GM12878 (cell line): Measurements from ENCODE around the gene ZNF621. TPM values are rescaled to one million over a fixed set of nuclear protein-coding genes. Genes with fewer than 3 reads are reported as not detected.

Source experiments
- CREM ChIP-seq: IDR thresholded peaks from 2 replicates; pipeline ENCODE4 v1.6.1; 2014; ENCODE audit warnings: antibody characterized with exemption, low read depth
- IKZF2 ChIP-seq, 2 experiments: fragments of 450-650 bp; IDR thresholded peaks; 2 replicates each; pipeline ENCODE4 v1.6.1; 2017; ENCODE audit warnings: mild to moderate bottlenecking in 2 of 2, moderate library complexity in 2 of 2
- MTA2 ChIP-seq: fragments of 450-650 bp; IDR thresholded peaks from 2 replicates; pipeline ENCODE4 v1.6.1; 2016; ENCODE audit warnings: low read depth, mild to moderate bottlenecking, moderate library complexity
- MYC ChIP-seq: IDR thresholded peaks from 2 replicates; pipeline ENCODE4 v1.6.1; 2011; ENCODE audit warnings: mild to moderate bottlenecking, low read length, moderate library complexity, inconsistent platforms; ENCODE audit not compliant: insufficient read depth, insufficient replicate concordance, insufficient read length, severe bottlenecking
- POLR2AphosphoS5 ChIP-seq: IDR thresholded peaks from 2 replicates; pipeline ENCODE4 v1.6.1; 2011; ENCODE audit warnings: mild to moderate bottlenecking, low read length, inconsistent platforms
- RELB ChIP-seq: fragments of 450-650 bp; IDR thresholded peaks from 2 replicates; pipeline ENCODE4 v1.6.1; 2017; ENCODE audit warnings: low read depth, mild to moderate bottlenecking, moderate library complexity
- REST ChIP-seq: IDR thresholded peaks from 2 replicates; pipeline ENCODE4 v1.6.1; 2012; ENCODE audit warnings: mild to moderate bottlenecking, low read depth, low read length
- ZNF274 ChIP-seq: IDR thresholded peaks from one replicate; pipeline ENCODE4 v1.8.0; 2011; ENCODE audit not compliant: insufficient read length, insufficient read depth
- polyA plus RNA-seq, 11 experiments: library from polyadenylated mRNA; depleted of rRNA in 4 of 11; unstranded in 6 of 11; stranded (reverse) in 5 of 11; fragments of >200 nt; fragmentation: Nextera tagmentation in 4 of 11; fragmentation: Illumina TruSeq in 1 of 11; extraction: Ambion mirVana in 4 of 11; extraction: Trizol in 1 of 11; gene quantifications; 1 replicate in 1 of 11; 2 replicates in 10 of 11; pipeline versions ENCODE4 v1.2.1 to v1.2.3, GENCODE V29; 2011 to 2016; ENCODE audit warnings: inconsistent platforms in 2 of 11, missing spikeins in 2 of 11, low read depth in 1 of 11
- total RNA-seq, 4 experiments: library from RNA; depleted of rRNA in 3 of 4; stranded (reverse); fragments of >200 nt in 3 of 4; fragmentation: Illumina TruSeq in 1 of 4; extraction: Trizol in 1 of 4; gene quantifications; 2 replicates each; pipeline versions ENCODE4 v1.2.1 to v1.2.3, GENCODE V29; 2013 to 2021

Gene ZNF621
- total and polyA plus RNA-seq, 10 of the 15 experiments (the other 5 are each of a cell fraction or from before 2014, with no cell fraction given) = 2.9 to 26.3 (median 11.9) TPM

- 0 out of 2 replicates have a peak, but pooled peaks have one; percentile 12 for TF ChIP-seq REST
- TF ChIP-seq MTA2 = peak; percentile 53; the same call in 1 of the 2 replicates
- no peak for TF ChIP-seq MYC
- TF ChIP-seq IKZF2 (IDR thresholded peaks at IDR 0.05) = peak; percentile 38 to 65; a peak in 3 of 4 replicates
- TF ChIP-seq POLR2AphosphoS5 = peak; percentile 78
- no peak for TF ChIP-seq ZNF274
- 0 out of 2 replicates have a peak, but pooled peaks have one; percentile 26 for TF ChIP-seq CREM
- peak; percentile 49; the same call in 1 of the 2 replicates for TF ChIP-seq RELB
Observed at GRCh38 chr3:40476478-40477470, 48.0 kb upstream of the ZNF621 start, which contains the start of gene ZNF619 (continued).
